SU-DHL-6 (cell line): Measurements from ENCODE around the gene EIF3F.

Experiments used
- H2AFZ ChIP-seq: fragments of 200-600 bp; sonication (generic); 2 replicates; pipeline ENCODE4 v1.6.1; 2014; ENCODE audit warnings: low read depth, mild to moderate bottlenecking, moderate library complexity, mixed read lengths, antibody characterized with exemption, low read length; ENCODE audit not compliant: severe bottlenecking
- H3F3A ChIP-seq: fragments of 200-600 bp; shearing (Covaris generic); 2 replicates; pipeline ENCODE4 v1.6.0; 2016; ENCODE audit warnings: antibody characterized with exemption, mild to moderate bottlenecking; ENCODE audit not compliant: insufficient read depth
- H3K27ac ChIP-seq: fragments of 200-600 bp; sonication (generic); 2 replicates; pipeline ENCODE4 v1.5.1; 2016; ENCODE audit warnings: low read depth, mild to moderate bottlenecking, low read length, moderate library complexity, mixed read lengths
- H3K27me3 ChIP-seq: fragments of 200-600 bp; sonication (generic), shearing (Covaris generic); 2 replicates; pipeline ENCODE4 v1.6.0; 2014; ENCODE audit warnings: mild to moderate bottlenecking, low read length
- H3K36me3 ChIP-seq: fragments of 200-600 bp; sonication (generic); 2 replicates; pipeline ENCODE4 v1.6.1; 2014; ENCODE audit warnings: mild to moderate bottlenecking, low read length, mixed read lengths
- H3K4me2 ChIP-seq: fragments of 300-600, 200-600 bp; shearing (Covaris generic), sonication (generic); 2 replicates; pipeline ENCODE4 v1.6.0; 2014; ENCODE audit warnings: low read length, low read depth, mild to moderate bottlenecking; ENCODE audit not compliant: poor library complexity, severe bottlenecking
- H3K4me3 ChIP-seq: fragments of 200-600 bp; sonication (generic); 2 replicates; pipeline ENCODE4 v1.5.1; 2014; ENCODE audit warnings: antibody characterized with exemption, low read length, mild to moderate bottlenecking, mixed read lengths; ENCODE audit not compliant: insufficient read depth, poor library complexity, severe bottlenecking
- H3K79me2 ChIP-seq: fragments of 200-600 bp; sonication (generic); 2 replicates; pipeline ENCODE4 v1.6.1; 2014; ENCODE audit warnings: mild to moderate bottlenecking, low read length, moderate library complexity; ENCODE audit not compliant: insufficient read depth
- H3K9ac ChIP-seq: fragments of 200-600 bp; sonication (generic); 2 replicates; pipeline ENCODE4 v1.7.0; 2014; ENCODE audit warnings: mild to moderate bottlenecking, low read length
- H3K9me2 ChIP-seq: fragments of 200-600 bp; sonication (generic); replicated peaks from 2 replicates; pipeline ENCODE4 v1.6.1; 2014; ENCODE audit warnings: low read length; ENCODE audit not compliant: insufficient read depth
- H3K9me3 ChIP-seq: fragments of 200-600 bp; sonication (generic); 2 replicates; pipeline ENCODE4 v1.6.1; 2014; ENCODE audit warnings: low read length, mixed read lengths; ENCODE audit not compliant: insufficient read depth
- H4K20me1 ChIP-seq: fragments of 200-600 bp; sonication (generic); 2 replicates; pipeline ENCODE4 v1.6.1; 2014; ENCODE audit warnings: low read depth, mild to moderate bottlenecking, antibody characterized with exemption, low read length, moderate library complexity, mixed read lengths
- CTCF ChIP-seq: fragments of 200-600 bp; sonication (generic); IDR thresholded peaks from one replicate; pipeline ENCODE4 v1.5.1; 2017; ENCODE audit warnings: antibody characterized with exemption, mild to moderate bottlenecking, low read length, moderate library complexity; ENCODE audit not compliant: insufficient read depth, poor library complexity, severe bottlenecking
- EZH2phosphoT487 ChIP-seq: fragments of 200-600 bp; sonication (generic), shearing (Covaris generic); conservative IDR thresholded peaks from 2 replicates; pipeline ENCODE4 v1.6.1; 2018; ENCODE audit warnings: mild to moderate bottlenecking, antibody characterized with exemption, low read length, moderate library complexity, mixed read lengths

Gene EIF3F

GRCh38 chr11:8035200-8035855, 48.2 kb downstream of the EIF3F start:
- Histone ChIP-seq H3K4me3 (no peak overlapping the region), H3K36me3 (no peaks in the 10 kb centered on the region), H3F3A (no peaks in the 10 kb centered on the region), H3K79me2 (no peaks in the 10 kb centered on the region), H3K27me3 (no peaks in the 10 kb centered on the region), H4K20me1 (no peaks in the 10 kb centered on the region), H3K4me2 (no peak overlapping the region), H3K9me3 (no peaks in the 10 kb centered on the region), H3K27ac (no peak overlapping the region), H2AFZ (no peak overlapping the region), H3K9ac (no peak overlapping the region), H3K9me2 (no peaks in the 10 kb centered on the region)
- TF ChIP-seq CTCF (no peak), EZH2phosphoT487 (no peak)

- Histone ChIP-seq H3K4me3 (no peak overlapping the region), H3K9me3 (no peaks in the 10 kb centered on the region), H3F3A (no peaks in the 10 kb centered on the region), H4K20me1 (no peaks in the 10 kb centered on the region), H3K9me2 (no peaks in the 10 kb centered on the region), H2AFZ (no peak overlapping the region), H3K4me2 (no peak overlapping the region), H3K27me3 (no peaks in the 10 kb centered on the region), H3K27ac (no peak overlapping the region), H3K79me2 (no peaks in the 10 kb centered on the region), H3K9ac (no peak overlapping the region), H3K36me3 (no peaks in the 10 kb centered on the region)
- TF ChIP-seq CTCF (no peak), EZH2phosphoT487 (no peak)
These were observed 49.1 kb downstream of the EIF3F start for GRCh38 chr11:8036002-8036802.

GRCh38 chr11:8036986-8037385, 49.8 kb downstream of the EIF3F start:
- TF ChIP-seq CTCF (no peak), EZH2phosphoT487 (no peak)
- Histone ChIP-seq H3K9me2 (no peaks in the 10 kb centered on the region), H2AFZ (no peak overlapping the region), H3K79me2 (no peaks in the 10 kb centered on the region), H3K27ac (no peak overlapping the region), H4K20me1 (no peaks in the 10 kb centered on the region), H3K4me3 (no peak overlapping the region), H3K27me3 (no peaks in the 10 kb centered on the region), H3K36me3 (no peaks in the 10 kb centered on the region), H3K9me3 (no peaks in the 10 kb centered on the region), H3K9ac (no peak overlapping the region), H3F3A (no peaks in the 10 kb centered on the region), H3K4me2 (no peak overlapping the region)
